GM19035 (cell line): ENCODE data around the gene EXOC8.
"Not testable (repeated sequence)": the region's sequence is repeated elsewhere in the genome, so short reads cannot be mapped to it uniquely, and the experiment has no call there.

Source experiments
- ATAC-seq: cut with Tn5 transposase; IDR thresholded peaks from one replicate; pipeline ENCODE4 v1.9.1; 2021; ENCODE audit not compliant: unreplicated experiment

EXOC8 gene

DNA sequence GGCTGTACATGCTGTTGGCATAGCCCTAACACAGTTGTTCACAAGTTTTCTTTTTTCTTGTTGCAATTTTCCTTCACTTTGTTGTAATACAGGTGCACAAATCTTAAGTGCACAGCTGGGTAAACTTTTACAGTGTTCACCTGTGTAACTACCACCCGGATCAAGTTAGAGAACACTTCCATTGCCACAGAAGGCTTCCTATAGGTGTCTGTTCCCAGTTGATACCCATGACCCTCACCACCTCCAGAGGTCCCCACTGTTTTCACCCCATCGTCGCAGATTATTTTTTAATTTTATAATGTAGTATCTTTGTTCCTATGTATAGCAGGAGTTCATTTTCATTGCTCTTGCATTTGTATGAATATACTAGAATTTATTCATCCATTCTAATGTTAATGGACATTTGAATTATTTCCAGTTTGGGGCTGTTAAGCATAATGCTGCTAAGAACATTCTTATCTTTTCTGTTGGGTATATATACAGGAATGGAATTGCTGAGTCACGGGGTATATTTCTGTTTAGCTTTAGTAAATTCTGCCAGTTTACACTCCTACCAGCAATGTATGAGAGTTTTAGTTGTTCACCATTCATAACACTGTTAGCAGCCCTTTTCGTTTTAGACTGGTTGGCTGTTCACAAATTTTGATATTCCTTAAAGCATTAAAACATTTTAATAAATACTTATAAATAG lies 16.8 kb upstream of the EXOC8 start:
- ATAC-seq, result no peak

DNA sequence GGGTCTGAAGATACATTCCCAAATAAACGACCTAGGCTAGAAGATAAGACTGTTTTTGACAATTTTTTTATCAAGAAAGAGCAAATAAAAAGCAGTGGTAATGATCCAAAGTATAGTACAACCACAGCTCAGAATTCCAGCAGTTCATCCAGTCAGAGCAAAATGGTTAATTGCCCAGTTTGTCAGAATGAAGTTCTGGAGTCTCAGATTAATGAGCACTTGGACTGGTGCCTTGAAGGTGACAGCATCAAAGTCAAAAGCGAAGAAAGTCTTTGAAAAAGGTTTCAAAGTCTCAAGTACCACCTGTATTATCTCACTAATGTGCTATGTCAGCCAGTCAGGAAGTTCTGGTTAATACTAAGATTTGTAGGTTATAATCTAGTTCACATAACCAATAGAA lies 15.4 kb upstream of the EXOC8 start:
- ATAC-seq, result no peak

DNA sequence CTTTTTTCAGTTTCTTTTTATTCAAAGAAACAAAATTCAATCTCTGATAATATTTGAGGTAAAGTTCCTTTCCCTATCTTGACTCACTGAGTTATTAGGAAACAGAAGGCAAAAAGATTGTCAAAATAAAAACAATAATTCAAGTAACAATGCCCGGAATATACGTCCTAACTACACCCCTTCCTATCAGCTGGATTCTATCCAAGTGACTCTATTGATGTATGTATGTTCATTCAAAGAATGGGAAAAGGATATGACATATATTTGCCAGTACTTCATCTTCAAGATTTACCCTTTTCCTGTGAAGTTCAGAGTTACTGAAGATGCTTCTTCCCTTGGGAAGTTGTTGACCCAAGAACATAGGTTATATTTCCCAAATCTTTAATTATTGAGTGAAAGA lies 14.2 kb upstream of the EXOC8 start:
- ATAC-seq, result no peak

DNA sequence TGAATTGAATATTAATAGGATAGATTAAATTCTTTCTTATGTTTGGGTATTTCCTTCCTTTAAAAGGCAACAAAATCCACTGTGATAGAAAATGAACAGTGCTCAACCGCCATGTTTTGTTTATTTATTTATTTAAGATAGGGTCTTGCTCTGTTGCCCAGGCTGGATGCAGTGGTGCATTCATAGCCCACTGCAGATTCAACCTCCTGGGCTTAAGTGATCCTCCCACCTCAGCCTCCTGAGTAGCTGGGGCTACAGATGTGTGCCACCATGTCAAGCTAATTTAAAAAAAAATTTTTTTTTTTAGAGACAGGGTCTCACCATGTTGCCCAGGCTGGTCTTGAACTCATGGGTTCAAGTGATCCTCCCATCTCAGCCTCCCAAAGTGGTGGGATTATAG lies 11.2 kb upstream of the EXOC8 start:
- ATAC-seq, result not testable (repeated sequence)

DNA sequence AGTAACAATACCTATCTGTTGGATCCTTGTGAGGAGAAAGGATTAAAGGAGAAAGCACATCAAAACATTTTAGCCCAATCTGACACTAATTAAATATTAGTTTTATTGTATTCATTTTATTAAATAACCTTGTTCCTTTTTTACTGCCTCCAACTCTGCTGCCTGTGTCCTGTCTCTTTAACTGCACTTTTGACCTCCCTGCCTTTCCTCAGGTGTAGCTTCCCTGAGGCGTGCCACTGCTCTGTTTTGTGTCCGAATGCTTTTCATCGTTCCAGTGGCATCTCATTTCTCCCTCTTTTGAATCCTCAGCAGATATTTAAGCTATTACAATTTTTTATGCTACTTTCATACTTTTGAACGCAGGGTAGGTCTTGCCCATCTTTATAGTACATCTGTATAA lies 10.8 kb upstream of the EXOC8 start:
- ATAC-seq, result no peak

DNA sequence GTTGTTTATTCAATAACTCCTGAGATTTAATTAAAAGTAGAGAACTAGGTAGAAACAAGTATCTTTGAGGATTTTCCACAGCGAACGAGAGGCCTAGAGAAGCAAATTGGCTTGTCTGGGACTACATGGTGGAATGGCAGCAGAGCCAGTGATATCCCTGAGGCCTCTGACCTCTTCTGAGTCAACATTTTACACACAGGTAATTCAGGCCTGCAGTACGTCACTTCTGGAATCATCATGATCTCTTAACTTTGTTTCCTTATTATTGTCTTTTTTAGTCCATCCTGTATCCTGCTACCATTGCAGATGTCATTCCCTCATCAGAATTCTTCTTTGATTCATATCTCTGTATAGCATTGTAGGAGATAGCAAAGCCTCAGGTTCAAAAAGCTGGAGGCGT lies 10.3 kb upstream of the EXOC8 start:
- ATAC-seq, result no peak

DNA sequence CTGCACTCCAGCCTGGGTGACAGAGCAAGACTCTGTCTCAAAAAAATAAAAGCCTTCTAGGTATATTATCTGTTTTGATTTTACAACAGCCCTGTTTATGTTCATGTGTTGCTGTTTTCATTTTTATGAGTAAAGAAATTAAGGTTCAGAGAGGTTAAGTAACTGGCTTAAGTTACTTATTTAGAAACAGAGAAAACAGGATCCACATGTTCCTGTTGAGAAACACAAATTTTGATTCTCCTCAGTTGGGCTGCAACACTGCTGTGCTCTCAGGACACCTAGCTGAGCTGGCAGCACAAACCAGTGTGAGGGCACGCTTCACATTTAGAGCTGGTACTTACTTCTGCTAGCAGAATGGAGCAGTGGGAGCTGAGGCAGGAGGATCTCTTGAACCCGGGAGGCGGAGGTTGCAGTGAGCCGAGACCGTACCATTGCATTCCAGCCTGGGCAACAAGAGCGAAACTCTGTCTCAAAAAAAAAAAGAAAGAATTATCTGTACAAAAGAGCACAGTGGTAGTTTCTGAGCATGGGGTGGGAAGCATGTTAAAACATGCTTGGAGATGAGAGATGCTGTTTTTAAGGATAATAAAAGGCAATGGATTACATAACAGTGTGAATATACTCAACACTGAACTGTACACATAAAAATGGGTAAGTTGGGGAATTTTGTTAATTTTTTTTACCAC lies 2.8 kb upstream of the EXOC8 start:
- ATAC-seq, result no peak

DNA sequence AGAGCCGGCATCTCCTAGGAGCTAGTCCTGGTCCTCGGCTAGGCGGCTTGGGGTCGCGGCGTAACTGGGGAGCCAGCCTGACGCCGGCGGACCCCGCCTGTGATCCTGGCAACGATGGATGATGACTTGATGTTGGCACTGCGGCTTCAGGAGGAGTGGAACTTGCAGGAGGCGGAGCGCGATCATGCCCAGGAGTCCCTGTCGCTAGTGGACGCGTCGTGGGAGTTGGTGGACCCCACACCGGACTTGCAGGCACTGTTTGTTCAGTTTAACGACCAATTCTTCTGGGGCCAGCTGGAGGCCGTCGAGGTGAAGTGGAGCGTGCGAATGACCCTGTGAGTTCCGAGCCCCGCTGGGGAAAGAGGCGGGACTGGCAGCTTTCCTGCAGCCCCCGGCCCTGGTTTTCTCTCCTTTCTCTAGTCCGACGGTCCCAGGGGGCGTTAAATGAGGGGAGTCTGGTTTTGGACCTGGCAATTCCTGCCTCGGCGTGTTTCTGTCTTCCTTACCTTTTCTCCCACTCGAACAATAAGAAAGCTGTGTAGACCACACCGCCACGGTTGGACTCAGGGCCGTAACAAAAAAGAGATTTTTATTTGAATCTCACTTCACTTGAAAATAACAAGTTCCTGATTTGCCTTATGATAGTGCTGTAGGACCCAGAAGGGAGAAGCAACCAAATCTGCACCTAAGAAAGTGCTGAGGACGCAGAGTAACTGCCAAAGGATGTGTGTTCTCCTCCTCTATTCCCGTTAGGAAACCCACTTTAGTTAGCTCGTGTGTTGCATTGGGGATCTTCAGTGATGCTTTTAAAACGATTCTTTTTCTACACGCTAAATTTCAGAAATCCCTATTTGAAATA lies 847 bp upstream of the EXOC8 start, which contains the start of gene SPRTN:
Gene SPRTN (plus strand): TSS at position 24 of the 859 bp plus-strand sequence. CDS start 91 bp downstream, at position 115.
- ATAC-seq, result peak; percentile 13

DNA sequence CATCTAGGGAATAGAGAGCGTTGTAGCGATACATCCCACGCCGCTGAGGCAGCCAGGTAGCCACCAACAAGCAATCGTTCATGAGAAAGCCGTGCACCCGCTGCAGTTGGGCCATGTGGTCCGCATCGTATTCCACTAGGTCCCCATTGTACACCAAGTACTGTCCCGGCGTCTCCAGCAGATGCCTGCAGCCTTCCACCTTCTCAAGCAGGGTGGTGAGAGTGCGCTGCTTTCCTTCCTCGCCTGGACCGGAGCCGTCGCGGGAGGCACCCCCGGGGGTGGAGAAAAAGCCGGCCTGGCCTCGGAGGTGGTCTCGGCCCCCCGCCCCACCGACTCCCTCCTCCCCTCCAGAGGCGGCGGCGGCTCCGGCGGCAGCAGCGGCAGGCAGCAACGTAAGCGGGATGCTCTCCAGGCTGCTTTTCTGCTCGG lies 595 bp downstream of the EXOC8 start:
- peak; percentile 8 for ATAC-seq

DNA sequence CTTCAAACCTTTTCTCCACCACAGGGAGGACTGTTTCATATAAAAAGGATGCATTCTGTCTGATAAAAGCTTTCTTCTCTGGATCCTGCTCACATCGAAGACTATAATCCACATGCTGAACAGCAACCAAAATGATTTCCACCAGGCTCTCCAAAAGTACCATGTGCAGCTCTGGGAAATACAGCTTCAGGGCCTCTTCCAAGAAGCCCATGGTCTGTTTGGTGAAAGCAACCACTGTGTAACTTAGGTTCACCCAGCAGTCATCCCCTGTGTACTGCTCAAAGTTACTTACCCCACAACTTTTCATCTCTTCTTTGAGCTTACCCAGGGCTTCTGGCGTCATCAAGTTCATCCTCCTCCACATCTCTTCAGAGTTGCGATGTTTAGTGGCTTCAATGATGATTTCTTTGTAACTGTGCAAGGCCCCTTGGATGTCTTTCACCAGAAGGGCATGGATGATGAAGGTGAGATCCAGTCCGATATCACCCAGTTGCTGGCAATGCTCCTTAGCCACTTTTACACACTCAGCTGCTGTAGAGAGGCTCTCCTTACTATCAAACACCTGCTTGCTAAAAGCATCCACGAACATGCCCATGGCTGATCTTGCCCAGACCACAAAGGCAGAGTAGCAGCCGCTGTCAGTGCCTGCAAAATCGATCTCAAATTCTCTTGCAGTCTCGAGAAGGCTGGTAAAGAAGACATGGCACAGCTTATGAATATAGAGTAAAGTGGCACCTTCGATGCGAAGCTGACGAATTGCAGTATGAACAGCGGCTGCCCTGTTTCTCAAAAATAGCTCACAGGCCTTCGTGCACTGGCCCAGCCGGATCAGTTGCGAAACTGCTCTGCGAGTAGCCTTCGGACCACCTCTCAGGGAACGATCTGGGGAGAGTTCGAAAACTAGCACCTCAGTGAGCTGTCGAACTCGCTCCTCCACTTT lies 1.7 kb downstream of the EXOC8 start:
- ATAC-seq, result no peak

DNA sequence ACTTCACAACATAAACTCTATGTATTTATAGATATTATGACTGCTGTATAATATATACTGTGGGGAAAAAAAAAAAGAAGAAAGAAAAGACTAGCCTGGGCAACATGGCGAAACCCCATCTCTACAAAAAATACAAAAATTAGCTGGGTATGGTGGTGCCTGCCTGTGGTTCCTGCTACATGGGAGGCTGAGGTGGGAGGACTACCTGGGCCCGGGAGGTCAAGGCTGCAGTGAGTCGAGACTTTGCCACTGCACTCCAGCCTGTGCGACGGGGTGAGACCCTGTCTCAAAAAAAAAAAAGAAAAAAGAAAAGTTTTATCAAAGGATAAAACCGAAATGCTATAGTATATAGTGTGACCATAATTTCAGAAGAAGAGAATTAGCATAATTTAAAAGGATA lies 2.7 kb downstream of the EXOC8 start:
- no peak for ATAC-seq

DNA sequence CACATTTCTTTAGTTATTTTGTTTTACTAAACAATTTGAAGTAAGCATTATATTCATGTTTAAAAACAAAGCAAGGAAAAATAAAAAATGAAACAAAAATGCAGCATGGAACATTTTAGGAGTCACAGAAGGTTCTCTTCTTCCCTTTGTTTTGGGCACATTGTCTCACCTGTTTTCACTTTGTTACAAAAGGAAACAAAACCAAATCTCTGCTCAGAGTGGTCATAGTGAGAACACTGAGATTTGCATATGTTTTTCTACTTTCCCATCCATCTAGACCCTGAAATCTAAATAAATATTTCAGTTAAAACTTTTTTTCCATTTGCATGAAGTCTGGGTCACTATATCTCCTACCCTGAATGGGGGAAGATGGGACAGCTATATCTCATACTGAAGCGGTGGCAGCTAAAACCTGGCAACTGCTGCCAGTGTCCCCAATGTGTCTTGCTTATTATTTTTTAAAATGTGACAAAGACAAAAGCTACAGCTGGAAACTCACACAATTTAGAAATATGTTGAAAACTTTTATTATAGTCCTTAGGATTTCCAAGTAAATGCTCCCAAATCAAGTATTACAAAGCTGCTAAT lies 3.5 kb downstream of the EXOC8 start:
- ATAC-seq, result no peak

DNA sequence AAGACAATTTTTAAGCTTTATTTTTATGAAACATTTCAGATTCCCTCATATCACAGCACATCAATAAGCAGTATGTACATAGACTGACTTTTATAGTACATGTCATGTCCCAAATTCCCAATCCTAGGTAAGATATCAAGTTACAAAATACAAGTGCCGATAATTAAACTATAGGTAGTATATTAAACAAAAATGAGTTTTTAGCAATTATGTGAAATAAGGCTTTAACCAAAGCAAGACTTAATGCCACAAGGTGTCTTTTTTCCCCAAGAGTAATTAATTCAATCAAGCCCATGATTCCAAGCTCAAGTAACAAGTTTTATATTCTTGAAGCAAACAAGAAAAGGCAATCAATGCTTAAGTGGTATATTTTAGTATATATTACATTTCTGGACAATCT lies 4.9 kb downstream of the EXOC8 start:
- no peak for ATAC-seq

DNA sequence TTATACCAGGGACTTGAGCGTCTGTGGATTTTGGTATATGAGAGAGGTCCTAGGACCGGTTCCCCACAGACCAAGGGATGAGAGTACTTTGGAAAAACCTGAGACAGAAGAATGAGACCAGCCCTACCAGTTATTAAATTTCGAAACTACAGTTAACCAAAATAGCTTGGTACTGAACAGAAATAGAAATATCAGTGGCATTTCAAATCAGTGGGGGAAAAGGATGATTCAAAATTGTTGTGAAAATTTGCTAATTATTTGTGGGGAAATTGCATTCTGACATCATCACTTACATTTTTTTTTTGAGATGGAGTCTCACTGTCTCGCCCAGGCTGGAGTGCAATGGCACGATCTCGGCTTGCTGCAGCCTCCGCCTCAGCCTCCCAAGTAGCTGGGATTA lies 8.2 kb downstream of the EXOC8 start:
- ATAC-seq, result no peak

DNA sequence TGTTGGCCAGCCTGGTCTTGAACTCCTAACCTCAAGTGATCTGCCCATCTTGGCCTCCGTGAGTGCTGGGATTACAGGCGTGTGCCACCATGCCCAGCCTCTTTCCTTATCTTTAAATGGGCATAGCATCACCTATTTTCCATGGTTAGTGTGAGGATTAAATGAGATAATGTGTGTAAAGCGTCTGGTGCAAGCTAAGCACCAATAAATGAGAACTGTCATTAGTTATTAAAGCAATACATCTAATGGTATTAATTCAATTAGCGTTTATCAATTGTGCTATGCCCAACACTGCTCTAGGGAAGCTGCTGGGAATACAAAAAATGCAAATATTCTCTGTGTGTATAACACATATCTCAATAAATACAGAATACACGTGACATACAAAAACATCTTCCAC lies 10.0 kb downstream of the EXOC8 start:
- ATAC-seq, result no peak

DNA sequence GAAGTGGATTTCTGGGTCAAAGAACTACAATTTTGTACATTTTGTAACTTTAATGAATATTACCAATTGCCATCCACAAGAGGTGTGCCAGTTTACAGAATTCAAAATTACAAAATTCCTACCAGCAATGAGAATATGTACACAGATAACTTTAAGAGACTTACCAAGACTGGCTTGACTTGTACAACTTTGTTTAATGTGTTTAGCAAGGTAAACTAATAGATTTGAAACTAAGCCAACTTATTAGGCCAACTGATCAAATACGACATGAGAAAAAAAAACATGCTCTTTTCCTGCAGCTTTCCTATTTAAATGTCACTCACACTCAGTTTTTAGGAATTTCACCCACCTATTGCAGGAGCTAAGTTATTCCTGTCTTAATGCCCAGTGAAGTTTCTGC lies 11.4 kb downstream of the EXOC8 start:
- no peak for ATAC-seq

DNA sequence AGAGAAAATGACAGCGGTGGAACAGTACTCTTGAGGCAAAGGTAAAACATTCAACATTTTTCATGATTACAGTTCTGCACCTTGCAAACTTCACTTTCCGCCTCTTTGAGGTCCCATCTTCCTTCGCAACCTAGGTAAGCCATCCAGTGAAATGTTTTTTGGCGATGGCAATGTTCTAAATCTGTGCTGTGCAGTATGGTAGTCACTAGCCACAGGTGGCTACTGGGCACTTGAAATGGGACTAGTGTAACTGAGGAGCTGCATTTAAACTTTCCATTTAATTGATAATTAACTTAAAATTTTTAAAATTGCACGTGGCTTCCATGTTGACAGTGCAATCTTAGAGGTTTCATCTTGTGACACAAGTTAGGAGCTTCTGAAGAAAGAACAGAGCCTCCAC lies 13.0 kb downstream of the EXOC8 start:
- no peak for ATAC-seq

DNA sequence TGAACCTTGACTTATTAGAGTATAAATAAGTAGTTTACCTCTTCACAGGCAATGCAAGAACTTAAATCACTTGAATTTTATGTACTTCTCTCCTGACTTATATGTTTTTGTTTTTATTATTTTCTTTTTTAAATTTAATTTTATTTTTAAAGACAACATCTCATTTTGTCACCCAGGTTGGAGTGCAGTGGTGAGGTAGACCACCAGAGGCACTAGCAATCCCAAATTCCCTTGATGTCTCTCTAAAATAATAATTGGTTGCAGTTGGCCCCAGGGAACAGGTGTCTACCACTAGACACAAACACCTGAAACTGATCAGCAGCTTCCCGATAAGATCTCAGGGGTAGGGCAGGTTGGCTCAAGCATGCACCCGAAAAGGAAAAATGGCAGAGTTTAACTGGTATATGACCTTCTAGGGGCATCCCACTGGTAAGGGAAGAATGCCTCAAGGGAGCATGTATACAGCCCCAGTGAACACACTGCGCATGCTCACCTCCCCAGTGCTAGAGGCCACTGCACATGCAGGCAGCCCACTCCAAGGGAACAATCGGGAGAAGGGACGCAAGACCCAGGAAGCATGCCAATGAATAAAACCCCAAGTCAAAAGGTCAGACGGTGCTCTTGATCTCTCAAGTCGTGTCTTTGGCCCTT lies 14.6 kb downstream of the EXOC8 start:
- ATAC-seq, result no peak

DNA sequence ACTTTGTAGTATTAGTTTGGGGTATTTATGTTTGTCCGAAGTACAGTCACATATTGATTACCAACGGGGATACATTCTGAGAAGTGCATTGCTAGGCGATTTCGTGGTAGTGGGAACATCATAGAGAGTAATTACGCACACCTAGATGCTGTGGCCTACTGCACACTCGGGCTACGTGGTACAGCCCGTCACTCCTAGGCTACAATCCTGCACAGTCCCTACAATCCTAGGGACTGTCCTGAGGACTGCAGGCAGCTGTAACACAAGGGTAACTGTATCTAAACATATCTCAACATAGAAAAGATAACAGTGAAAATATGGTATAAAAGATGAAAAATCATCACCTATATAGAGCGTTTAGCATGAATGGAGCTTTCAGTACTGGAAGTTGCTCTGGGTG lies 18.6 kb downstream of the EXOC8 start:
- ATAC-seq, result no peak

DNA sequence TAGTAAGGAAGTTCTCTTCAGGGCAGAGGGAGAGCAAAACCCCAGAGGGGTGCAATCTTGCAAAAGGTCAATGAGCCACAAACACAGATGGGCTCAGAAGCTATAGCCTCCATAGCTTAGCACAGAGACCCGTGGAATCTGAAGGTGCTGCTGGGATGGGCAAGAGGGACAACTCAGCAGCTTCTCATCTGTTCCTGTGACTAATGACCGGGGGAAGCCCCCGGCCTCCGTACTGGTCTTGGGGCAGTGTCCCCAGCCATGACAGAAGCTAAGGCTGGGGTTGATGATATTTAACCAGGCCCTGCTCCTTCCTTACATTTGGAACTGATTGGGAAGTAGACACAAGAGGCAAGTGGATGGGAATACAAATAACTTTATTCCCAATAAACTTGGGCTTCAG lies 19.1 kb downstream of the EXOC8 start:
- no peak for ATAC-seq
